NCI-H446 treated with DMSO at 0.1 percent for 48 hours (cell line): ENCODE data around the gene WDR43.
"Not testable (repeated sequence)": the region's sequence is repeated elsewhere in the genome, so short reads cannot be mapped to it uniquely, and the experiment has no call there.

ENCODE experiments used
- DNase-seq: peaks from one replicate; lab custom pipeline; 2025; lab: John Stamatoyannopoulos, UW

WDR43 gene

DNA sequence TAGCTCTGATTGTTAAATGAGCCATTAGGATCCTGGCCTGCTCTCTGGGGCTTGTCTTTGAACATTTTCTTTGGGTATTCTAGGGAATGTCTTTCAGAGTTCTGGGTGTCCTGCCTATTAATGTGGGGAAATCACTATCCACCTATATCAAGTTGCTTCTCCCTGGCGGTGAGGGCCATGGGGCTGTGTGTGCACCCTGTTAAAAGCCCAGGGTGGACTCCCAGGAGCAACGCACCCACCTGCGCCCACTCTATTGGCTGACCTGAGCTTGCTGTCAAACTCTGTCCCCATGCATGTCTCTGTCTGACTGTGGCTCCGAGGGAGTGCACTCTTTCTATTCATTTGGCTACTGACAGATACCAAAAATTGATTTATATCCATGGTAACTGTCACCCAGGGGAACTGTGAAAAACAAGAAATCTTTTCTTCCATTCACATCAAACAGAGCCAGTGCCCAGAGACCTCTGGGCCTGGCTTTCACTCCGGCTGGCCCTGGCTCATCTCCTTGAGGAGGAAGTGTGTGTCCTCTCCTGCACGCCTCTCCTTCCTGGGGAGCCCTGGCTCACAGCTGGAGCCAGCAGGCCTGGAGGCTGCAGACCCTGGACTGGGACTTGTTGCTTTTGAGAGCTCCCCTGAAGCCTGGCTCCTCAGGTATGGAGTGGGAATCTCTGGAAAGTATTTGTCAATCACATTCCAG, 76.1 kb downstream of the WDR43 start:
- no peak for DNase-seq

GRCh38 chr2:28972778-28973335, 78.4 kb downstream of the WDR43 start:
- no peak for DNase-seq

GRCh38 chr2:28974252-28974651, 79.8 kb downstream of the WDR43 start:
- DNase-seq, result no peak

DNA sequence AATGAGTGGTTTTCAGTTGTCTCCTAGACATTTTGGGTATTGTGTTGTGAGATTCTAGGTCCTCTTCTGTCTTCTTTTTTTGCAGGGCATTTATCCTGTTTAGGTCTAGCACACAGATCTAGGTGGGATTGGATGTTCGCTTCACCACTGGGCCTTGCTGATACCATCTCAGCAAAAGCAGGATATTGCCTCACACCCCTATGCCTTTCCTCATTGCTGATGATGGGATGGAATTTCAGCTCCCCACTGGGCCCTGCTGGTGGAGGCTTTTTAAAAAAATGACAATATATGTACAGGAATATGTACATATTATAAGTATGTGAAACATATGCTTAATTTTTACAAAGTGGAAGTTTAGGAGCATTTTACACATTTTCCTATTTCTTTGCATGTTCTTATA, 81.2 kb downstream of the WDR43 start:
- DNase-seq, result no peak

- DNase-seq, result no peak
Measured at GRCh38 chr2:28976584-28976983, 82.1 kb downstream of the WDR43 start.

DNA sequence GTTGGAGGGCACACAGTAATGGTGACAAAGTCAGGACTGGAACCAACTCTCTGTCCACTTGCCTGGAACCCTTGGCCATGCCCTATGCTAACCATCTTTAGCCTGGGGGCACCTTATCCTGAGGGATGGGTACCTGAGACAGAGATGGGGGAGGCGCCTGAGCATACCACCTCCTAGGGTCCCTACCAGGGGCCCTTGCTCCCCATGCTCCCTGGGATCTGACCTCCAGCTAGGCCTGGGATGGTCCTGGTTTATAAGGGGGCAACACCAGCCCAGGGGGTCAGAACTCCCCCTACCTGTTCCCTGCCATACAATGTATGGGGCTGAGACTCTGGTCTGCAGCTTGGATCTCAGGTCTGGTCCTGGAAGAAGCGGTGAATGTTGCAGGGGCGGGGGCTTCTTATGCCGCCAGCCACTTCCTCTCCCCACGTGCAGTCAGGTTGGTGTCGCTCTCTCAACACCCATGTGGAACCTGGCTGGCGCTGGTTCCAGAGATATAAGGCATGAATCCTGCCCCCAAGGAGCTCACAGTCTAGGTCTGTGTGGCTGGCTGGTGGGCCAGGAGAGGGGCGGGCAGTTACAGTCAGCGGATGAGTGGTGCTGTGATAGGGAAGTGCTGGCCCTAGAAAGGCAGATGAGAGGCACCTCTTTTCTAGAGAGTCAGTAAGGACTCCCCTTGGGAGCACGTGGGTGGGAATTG, 82.9 kb downstream of the WDR43 start:
- DNase-seq, result no peak

DNA sequence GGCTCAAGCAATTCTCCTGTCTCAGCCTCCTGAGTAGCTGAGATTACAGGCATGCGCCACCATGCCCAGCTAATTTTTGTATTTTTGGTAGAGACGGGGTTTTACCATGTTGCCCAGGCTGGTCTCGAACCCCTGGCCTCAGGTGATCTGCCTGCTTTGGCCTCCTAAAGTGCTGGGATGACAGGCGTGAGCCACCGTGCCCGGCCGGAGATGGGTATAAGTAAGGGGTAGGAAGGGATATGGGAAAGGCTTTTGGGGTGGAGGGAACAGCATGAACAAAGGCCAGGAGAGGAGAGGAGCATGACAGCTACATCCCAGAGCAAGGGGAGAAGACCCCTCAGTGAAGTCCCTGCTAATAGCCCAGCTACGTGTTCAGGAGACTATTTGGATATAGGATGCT, 83.5 kb downstream of the WDR43 start:
- DNase-seq, result not testable (repeated sequence)

- no peak for DNase-seq
Measured at GRCh38 chr2:28978606-28979005, 84.1 kb downstream of the WDR43 start.

GRCh38 chr2:28979041-28979440, 84.6 kb downstream of the WDR43 start:
- no peak for DNase-seq

DNA sequence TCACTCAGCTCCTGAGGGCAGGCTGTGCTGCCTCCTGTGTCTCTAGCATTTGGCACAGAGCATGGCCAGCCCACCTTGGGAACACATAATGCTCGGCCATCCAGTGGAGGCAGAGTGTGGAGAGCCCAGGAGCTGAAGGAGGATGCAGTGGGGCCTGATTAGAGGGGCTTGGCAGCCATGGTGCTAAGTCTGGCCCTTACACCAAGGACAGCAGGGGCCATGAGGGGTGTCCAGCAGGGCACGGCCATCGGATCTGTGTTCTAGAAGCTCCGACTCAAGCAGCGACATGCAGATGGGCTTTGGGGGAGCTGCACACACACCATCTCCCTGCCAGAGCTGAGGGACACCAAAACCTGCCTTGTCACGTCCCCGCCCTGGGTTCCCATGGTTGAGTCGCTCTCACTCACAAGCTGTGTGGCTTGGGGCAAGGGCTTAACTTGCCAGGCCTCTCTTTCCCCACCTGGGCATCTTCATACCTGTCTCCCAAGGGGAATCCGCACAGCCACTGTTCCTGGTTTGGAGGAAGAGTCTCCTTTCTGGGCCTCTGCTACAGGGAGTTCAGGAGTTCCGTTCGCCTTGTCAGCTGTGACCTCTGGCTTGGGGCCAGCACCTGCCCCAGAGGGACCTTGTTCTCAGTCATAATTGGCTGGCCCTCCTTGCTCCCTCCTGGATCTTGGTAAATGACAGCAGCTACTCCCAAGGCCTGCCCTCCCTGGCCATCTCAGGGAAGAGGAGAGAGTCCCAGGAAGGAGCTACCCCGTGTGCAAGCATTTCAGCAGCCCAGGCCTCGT, 85.3 kb downstream of the WDR43 start:
- DNase-seq, result no peak

DNA sequence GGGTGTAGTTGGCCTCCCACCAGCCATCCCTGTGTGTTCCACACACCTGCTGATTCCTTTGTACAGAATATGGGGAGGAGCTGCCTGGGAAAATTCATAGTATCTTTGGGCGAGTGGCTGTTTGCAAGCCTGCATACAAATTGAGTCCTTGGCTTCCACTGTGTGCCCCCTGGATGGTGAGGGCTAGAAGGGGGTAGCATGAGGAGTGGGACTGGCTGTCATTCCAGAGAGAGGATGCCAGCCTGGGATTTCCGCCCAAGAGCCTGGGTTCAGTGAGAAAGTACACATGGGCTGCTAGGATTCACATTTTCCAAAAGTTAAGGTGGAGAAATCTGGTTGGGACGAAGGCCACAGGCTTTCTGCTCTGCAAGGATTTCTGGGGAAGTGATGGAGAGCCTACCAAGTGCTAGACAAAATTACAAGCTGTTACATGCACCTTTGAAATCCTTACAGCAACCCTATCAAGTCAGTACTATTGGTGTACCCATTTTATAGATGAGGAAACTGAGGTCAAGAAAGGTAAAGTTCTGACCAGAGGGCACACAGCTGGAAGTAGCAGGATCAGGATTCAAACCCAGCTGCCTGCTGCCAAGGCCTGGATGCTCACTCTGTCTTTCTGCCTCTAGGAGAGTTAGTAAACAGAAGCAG, 86.0 kb downstream of the WDR43 start:
- DNase-seq, result no peak

DNA sequence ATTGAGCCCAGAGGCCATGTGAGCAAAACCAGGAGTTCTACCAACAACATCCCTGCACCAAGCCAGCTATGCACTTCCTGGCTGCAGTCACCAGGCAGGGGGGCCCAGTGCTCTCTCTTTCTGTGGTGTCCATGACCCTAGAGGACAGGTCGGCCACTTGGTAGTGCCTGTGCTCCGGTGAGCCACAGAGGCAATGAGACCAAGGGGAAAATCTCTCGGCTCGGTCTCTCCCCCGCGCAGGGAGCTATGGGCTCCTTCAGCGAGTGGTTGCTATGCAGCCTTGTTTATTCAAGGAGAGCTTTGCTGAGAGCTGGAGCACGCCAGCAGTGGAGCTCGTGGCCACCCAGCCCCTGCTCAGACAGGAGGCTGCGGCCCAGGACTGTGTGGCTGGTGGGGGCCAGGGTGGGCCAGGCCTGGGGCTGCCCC, 86.6 kb downstream of the WDR43 start, which contains the start of gene TOGARAM2:
TSS of gene TOGARAM2 (plus strand) at position 283 of the 426 bp plus-strand sequence. CDS start 13,537 bp downstream, outside the sequence.
- no peak for DNase-seq

GRCh38 chr2:28981620-28982376, 87.3 kb downstream of the WDR43 start:
- DNase-seq, result no peak

DNA sequence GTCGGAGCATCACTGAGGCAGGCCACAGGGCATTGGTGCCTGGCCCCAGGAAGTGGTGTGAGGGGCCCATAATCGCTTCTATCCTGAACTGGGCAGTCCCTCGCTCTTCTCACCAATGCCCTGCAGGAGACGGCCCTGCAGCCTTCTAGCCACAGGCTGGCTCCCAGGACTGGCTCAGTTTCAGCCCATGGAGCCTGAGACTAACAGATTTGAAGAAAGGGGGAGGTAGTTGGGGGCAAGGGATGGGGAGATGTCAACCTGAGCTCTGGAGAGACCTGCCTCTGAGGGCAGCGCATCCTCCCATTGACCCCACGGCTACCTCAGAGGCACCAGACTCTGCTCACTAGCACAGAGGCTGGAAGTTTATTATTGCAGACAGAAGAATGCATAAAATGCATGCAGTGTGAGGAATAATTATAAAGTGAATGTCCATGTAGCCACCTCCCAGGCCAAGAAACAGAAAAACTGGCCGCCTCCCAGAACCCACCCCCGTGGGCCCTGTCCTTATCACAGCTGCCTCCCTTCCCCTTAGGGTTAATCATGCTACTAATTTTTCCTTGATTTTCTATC, 88.0 kb downstream of the WDR43 start:
- no peak for DNase-seq

DNA sequence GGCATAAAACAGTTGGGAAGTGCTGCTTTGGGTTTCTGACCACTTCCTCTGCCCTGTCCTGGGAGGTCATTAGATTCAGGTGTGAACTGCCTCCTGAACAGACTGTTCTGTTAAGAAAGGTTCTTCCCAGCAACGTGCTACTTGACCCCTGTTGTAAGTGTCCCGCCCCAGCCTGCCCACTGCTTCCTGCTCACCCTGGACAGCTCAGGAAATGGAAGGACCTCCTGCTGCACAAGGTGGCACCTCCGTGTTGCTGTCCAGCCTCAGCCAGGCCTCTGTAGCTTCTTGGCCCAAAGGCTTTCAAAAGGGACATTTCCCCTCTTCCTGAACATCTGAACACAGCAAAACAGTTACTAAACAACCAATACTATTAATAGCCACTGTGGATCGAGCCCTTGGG, 92.0 kb downstream of the WDR43 start:
- no peak for DNase-seq

- no peak for DNase-seq
Measured at GRCh38 chr2:28989973-28990372, 95.5 kb downstream of the WDR43 start.

DNA sequence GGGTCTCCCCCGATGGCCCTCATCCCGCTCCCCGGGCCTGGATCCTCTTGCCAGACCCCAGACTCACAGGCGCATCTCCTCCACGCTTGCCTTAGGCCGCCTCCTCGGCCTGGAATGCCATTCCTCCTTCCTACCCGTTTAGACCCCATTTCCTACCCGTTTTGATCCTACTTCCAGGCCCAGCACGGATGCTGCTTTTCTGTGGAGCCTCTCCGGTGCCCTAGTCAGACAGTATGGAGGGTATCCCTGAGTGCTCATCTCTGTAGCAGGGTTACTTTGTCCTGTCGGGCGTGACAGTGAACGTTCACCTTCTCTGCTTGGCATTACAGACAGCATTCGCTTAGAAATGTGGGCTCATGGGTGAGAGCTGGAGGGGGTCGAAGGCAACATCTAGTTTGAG, 96.0 kb downstream of the WDR43 start:
- DNase-seq, result no peak

DNA sequence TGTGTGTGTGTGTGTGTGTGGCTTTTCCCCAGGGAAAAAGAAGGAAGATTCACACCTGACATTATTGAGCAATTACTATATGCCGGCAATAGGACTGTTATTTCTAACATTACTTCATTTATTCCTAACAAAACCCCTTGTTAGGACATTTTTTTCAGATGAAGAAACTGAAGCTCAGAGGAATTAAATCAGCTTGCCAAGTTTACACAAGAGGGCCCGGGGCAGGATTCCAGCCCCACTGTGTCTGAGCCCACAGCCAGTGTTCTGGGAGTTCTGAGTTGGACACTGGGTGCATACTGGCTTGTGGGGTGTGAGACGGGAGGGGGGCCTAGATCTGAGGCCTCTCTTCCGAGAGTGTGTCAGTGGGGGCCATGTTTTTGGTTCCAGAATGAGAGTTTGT, 96.6 kb downstream of the WDR43 start:
- DNase-seq, result no peak

DNA sequence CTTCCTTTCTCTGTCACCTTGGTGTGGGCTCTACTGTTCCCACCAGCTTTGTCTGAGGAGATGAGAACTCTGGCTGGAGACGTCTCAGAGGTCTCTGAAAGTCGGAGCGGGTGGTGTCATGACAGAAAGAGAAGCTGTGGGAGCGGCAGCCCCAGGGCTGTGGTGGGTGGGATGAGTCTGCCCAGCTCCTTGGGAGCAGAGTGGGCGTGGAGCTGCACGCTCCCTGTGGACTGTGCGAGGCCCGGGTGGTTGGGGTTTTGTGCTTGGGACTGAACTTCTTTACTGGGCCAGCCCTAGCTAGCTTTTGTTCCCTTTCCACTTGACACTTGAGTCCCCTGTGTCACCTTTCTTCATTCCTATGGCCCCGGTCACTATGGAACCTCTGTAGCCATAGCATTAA, 97.0 kb downstream of the WDR43 start:
- DNase-seq, result no peak

DNA sequence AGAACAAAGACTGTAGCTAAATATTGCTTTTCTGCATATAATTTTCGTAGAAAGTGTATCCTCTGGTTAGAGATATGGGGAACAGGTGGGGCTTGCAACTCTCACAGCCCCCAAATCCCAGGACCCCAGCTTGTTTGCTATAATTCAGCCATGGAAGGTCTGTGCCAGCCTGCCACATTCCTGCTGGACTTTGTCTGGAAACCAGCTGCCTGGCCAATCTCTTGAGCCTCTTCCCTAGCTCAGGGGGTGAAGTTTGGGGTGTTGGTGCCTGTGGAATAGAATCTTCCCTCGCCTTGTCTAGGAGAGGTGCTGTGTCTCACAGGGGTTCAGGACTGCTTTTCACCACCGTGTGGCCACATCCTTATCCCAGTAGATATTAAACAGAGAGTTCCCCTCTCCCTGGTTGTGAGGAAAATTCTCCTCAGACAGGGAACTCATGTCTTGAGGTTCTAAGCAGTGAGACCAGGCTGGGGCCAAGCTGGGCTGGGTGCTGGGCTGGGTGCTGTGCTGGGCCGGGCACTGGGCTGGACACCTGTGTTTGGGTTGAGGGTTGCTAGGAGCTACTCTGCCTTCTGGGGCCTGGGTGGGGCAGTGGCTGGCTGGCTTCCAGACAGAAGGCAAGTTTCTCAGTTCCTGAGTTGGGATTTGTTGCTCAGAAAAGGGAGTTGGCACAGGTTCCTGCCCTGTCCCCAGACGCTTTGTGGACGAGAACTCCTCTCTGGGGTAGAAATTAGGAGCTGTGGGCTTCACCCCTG, 98.9 kb downstream of the WDR43 start:
- DNase-seq, result no peak
